ENCODE data around the gene SLC6A2.
"Not testable (repeated sequence)": the region's sequence is repeated elsewhere in the genome, so short reads cannot be mapped to it uniquely, and the experiment has no call there.

Gene SLC6A2

DNA sequence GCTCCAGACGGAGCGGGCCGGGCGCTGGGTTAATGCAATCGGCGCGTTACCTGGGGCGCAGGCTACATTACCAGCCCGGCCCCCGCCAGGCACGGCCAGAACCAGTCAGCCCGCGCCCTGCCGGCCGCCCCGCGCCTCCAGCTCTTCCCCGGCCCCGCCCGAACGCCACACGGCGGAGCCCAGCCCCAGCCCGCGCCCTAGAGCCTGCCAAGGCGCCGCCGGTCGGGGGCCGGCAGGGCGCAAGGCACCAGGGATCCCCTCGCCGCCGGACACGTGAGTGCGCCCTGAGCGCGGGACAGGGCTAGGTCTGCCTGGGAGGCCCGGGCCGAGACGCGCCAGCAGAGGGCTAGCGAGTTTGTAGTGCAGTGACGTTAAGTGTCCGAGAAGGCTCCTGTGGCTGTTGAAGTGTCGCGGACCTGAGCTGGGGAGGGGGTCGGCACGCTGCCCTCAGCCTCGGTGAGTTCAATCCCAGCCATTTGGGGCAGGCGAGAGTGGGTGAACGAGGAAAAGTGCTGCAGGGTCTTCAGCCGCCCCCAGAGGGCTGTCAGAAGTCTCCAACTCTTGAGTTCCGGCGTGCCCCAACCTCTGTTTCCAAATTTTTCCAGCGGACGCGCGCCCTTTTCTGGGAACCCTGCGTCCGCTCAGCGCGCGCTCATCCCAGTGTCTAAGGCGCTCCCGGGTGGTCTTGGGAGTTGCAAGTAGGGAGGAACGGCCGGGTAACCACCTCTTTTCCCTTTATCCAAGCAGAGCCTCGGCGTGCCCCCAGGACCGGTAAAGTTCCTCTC, at the start of gene SLC6A2:
TSS of gene SLC6A2 (plus strand) at position 92 of the 785 bp plus-strand sequence. CDS start 707 bp downstream, outside the sequence.
- no peak for DNase-seq (ENCODE audit: low read depth)

GRCh38 chr16:55613613-55614335, 42.0 kb upstream of the SLC6A2 start:
- DNase-seq (ENCODE audit: low read depth): no peak

GRCh38 chr16:55615071-55615470, 40.7 kb upstream of the SLC6A2 start:
- no peak for DNase-seq (ENCODE audit: low read depth)

GRCh38 chr16:55615670-55616069, 40.1 kb upstream of the SLC6A2 start:
- not testable (repeated sequence) for DNase-seq (ENCODE audit: low read depth)

GRCh38 chr16:55621771-55622170, 34.0 kb upstream of the SLC6A2 start:
- no peak for DNase-seq (ENCODE audit: low read depth)

- DNase-seq (ENCODE audit: low read depth): no peak
Measured at GRCh38 chr16:55622272-55622671, 33.5 kb upstream of the SLC6A2 start.

DNA sequence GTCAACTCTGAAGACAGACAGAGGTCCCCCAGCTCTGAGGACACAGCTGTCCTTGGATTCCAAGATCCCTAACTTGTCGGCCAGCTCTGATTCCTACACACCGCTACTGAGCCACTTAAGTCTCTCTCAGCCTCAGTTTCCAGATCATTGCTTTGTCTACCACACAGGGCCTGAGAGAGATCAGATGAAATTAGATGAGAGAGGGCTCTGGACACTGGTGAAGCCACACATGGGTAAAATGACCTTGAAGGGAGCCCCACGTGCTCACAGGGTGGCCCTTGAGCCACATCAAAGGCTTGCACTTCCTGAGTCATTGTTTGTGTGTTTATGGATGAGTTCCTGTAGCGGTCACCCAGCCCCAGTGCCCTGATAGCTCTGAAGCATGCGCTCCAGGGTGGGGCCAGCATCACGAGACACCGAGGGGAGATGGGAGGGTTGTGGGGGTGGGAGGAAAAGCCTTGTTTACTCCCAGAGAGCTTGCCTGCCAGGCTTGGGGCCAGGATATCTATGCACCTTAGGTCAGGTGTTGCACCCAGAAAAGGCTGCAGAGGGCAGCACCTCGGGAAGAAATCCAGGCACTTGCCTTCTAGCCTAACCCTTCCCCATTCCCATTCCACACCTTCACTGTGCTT, 32.7 kb upstream of the SLC6A2 start:
- DNase-seq (ENCODE audit: low read depth): no peak

DNA sequence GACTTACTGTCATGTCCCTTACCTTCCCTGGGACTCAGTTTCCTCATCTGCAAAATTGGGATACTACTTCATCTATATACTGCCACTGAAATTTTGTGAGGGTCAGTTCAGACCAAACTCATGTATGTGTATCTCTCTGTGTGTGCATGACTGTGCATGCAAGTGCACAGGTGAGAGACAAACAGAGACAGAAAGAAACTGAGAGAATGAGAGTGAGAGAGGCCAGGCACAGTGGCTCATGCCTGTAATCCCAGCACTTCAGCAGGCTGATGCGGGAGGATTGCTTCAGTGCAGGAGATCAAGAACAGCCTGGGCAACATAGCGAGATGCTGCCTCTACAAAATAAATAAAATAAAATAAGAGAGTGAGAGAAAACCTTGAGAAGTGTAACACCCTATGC, 32.1 kb upstream of the SLC6A2 start:
- no peak for DNase-seq (ENCODE audit: low read depth)

- no peak for DNase-seq (ENCODE audit: low read depth)
Measured at GRCh38 chr16:55624696-55625095, 31.1 kb upstream of the SLC6A2 start.

DNA sequence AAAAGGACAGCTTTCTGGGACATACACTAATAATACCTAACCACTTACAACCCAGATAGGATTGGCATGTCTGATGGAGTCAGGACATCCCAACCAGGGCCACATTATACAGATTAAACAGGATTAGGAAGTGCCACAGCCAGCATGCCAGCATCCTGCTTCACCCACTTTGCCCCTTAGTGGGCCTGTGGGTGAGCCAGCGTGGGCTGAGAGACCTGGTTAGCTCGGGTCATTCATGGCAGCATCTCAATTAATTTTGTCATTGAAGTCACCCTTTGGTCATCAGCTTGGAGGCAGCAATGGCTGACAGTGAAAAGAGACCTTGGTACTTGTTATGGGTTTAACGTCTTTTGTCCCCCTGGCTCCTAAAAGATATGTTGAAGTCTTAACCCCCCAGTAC, 29.9 kb upstream of the SLC6A2 start:
- no peak for DNase-seq (ENCODE audit: low read depth)

DNA sequence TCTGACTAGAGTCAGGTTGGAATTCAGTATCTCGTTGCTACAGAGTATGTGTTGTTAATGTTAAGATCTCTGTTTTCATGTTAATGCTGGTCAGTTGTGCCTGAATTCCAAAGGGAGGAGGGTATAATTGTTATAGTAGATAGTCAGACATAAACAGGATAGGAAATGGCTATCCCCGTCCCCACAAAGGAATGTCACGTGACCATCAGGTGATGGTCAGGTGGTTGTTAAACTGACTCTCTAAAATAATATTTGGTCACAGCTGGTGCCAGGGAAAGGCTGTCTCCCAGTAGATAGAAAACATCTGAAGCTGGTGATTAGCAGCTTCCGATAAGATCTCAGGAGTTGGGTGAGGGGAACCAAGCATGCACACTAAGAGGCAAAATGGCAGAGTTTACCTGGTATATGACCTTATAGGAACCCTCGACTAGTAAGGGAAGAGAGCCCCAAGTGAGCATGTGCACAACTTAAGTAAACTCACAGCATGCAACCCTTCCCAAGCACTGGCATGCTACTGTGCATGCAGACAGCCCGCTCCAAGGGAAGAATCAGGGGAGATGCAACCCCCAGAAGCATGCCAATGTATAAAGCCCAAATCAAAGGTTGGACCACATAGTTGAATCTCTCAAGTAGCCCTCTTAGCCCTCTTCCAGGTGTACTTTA, 27.4 kb upstream of the SLC6A2 start:
- no peak for DNase-seq (ENCODE audit: low read depth)

DNA sequence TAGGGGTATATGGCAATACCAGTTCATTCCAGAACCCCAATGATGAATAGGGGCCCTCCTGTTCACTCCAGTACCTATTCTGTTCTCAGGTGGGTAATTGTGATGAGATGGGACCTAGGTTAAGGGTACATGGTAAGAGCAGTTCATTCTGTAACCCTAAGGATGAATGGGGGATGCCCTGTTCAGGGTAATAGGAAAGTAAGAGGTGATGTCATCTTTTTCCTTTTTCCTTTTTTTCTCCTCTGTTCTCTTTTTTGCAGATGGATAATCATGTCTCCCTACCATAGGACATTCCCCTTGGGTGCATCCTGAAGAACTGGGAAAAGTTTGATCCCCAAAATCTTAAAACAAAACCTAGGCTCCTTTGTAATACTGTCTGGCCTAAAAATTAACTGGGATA, 25.0 kb upstream of the SLC6A2 start:
- DNase-seq (ENCODE audit: low read depth): no peak

DNA sequence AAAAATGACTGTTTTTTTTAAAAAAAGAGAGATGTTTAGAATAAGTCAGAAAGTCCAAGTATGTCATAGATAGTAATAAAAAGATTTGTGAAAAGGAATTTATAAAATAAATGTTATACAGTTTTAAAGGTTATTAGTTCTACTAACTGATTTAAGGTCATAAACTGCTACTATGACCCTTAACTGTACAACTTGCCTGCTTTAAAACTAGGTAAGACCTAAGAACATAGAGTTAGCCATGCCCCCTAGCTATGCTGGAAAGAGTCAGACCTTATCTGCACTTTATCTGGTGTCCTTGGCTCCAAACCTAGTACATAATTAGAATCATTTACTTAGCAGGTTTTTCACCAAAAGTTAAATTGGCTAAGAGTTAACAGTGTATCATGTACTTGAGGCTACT, 23.5 kb upstream of the SLC6A2 start:
- no peak for DNase-seq (ENCODE audit: low read depth)

DNA sequence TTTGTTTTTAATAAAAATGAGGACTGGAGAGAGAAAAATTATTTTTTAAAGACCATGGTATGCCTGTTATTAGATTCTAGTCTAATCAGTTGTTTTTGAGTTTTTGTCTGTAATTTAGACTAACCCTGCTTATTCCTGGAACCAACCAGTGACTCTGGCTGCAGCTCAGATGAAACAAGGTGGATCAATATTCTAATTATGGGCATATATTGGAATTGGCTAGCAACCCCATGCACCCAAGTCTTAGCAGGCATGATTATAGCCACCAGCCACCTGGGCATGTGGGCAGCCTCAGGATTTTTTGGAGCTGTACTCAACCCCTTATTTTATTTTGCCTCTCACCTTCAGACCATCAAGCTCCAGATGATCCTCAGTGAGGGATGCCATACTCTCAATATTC, 21.6 kb upstream of the SLC6A2 start:
- no peak for DNase-seq (ENCODE audit: low read depth)

- DNase-seq (ENCODE audit: low read depth): no peak
Measured at GRCh38 chr16:55638256-55638655, 17.5 kb upstream of the SLC6A2 start.

GRCh38 chr16:55640701-55641327, 15.0 kb upstream of the SLC6A2 start:
- no peak for DNase-seq (ENCODE audit: low read depth)

DNA sequence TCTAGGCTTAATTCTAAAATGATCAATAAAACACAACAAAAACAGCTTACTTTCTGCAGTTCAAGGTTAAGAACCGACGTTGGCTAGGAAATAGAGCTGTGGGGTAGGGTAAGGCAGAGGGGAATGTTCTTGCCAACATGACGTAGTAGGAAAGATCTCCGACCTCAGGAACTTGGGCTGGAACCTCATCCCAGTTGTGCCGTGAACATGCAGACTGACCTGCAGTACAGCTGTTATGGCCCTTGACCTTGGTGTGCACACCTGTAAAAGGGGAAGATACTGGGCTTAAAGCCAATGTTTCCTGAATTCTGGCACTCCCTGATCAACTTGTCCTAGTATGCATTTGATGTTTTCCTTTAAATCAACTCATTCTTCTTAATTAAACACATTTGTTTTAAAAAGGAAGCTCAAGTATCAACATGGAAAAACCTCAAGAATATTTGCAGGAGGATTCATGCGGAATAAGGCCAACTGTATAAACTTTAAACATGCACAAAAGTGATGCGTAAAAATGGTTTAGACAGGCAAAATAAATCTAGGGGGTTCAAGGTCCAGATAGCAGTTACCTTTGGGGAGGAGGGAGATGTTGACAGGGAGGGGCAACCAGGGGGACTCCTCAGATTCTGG, 14.2 kb upstream of the SLC6A2 start:
- DNase-seq (ENCODE audit: low read depth): no peak

DNA sequence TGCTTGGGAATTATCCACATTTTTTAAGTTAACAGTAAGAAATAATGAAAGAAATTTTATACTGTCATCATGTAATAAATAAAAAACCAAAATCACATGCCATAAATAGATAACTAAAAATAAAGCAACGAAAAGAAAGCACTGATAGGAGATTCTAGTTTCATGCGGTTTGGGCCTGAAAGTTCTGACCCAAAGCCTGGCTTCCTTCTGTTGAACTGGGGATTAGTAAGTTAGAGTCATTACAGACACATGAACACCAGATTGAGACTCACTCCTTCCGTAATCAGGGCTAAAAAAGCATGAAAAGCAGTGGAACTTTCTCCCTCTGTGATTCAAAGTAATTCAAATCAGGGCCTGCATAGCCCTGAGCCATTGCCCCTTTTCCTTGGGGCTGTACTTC, 13.2 kb upstream of the SLC6A2 start:
- DNase-seq (ENCODE audit: low read depth): no peak

DNA sequence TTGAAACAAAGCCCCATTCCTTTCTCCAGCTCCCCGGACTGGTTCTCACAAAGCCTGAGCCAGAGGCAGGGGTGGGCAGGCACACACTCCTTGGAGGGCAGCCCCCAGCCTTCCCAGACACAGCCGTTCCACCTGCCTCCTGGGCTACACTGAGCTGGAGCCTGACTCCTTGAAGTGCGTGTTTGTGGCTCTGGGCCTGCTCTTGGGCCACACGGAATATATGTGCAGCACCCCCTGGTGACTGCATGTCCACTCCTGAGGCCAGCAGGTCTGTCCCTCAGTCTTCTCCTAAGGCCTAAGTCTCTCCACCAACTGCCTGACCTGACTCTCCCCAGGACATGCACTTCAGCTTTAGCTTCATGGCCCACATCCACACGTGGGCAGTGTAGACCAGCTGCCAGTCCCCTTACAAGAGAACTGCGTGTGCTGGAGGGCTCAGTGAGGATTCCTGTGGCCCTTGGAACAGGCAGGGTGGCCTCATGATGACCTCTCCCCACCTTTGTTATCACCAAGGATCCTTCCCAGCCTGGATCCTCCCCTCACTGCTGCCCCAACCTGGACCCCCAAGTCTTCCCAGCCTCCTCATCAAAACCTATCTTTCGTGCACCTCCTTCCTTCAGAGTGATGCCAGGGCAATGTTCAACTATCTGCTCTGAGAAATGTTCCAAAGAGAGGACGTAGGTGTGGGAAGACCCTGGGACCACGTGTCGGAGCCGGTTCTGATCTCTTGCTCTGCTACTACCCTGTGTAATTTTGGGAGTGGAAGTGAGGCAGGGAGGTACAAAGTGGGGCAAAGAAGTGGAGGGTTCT, 12.4 kb upstream of the SLC6A2 start:
- no peak for DNase-seq (ENCODE audit: low read depth)

DNA sequence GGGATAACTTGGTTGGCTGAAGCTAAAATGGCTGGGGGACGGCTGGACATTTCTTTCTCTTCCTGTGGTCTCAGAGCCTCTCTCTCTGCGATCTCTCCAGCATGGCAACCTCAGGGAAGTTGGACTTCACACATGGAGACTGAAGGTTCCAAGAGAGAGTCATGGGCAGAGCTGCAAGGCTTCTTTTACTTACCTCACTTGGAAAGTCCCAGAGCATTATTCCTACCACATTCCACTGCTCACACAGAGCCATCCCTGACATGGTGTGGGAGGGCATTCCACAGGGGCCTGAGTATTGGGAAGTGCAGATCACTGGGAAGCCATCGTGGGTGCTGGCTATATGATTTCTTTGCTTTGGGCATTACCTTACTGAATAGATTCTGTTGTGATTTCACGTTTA, 9.8 kb upstream of the SLC6A2 start:
- no peak for DNase-seq (ENCODE audit: low read depth)

GRCh38 chr16:55647343-55647742, 8.4 kb upstream of the SLC6A2 start:
- DNase-seq (ENCODE audit: low read depth): no peak
